Stimulated activated CD4-positive, alpha-beta T cell treated with anti-CD3 and anti-CD28 coated beads, TNF-alpha, amount 100 ng/mL, for 48 hours (primary cell): ENCODE measurements around the gene AJM1.
"Not testable (repeated sequence)": the region's sequence is repeated elsewhere in the genome, so short reads cannot be mapped to it uniquely, and the experiment has no call there.

ENCODE experiments used
- DNase-seq, 3 donors: peaks; one replicate each; pipeline ENCODE4 v3.0.0-alpha.2; 2020; ENCODE audit warnings: low read depth in 3 of 3

The AJM1 gene

DNA sequence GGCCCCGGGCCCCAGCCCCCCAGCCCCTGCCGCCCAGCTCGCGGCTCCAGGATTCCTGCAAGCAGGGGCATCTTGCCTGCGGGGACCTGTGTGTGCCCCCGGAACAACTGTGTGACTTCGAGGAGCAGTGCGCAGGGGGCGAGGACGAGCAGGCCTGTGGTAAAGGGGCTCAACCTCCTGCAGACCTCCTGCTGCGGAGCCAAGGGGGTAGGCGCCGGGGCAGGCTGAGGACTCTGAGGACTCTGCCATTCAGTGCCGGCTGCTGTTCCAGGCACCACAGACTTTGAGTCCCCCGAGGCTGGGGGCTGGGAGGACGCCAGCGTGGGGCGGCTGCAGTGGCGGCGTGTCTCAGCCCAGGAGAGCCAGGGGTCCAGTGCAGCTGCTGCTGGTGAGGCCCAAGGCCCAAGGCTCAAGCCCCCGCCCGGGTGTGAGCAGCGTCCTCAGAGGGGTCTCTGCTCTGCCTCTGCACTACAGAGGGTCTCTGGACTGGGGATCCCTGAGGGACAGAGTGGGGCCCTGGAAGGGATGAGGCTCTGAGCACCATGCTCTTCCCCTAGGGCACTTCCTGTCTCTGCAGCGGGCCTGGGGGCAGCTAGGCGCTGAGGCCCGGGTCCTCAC is 13.3 kb downstream of the AJM1 start:
- no peak for DNase-seq

DNA sequence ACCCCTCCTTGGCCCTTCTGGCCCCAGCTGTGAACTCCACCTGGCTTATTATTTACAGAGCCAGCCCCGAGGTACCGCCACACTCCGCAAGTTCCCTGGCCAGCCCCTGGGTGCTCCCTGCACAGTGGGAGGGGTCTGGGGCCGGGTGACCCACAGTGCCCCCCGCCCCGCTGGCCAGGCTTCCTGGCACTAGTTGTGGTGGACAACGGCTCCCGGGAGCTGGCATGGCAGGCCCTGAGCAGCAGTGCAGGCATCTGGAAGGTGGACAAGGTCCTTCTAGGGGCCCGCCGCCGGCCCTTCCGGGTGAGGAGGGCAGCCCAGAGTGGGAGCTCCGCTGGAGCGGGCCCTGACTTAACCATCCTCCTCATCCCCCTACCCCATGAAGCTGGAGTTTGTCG is 13.8 kb downstream of the AJM1 start:
- no peak for DNase-seq

DNA sequence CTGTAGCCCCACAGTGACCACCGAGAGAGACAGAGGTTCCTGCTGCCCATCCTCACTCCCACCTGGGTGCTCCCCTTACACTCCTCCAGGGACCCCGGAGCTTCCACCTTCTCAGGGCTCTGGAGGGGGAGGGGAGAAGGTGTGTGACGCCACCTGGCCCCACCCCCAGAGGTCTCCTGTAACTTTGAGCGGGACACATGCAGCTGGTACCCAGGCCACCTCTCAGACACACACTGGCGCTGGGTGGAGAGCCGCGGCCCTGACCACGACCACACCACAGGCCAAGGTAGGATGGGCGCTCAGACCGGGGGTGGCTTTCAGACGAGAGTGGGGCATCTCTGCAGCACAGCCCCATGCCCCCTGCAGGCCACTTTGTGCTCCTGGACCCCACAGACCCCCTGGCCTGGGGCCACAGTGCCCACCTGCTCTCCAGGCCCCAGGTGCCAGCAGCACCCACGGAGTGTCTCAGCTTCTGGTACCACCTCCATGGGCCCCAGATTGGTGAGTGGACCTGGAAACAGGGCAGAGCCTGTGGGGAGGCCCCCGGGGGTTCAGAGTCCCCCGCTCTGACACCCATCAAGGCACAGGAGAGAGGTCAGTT is 14.4 kb downstream of the AJM1 start:
- DNase-seq, result no peak

- DNase-seq, result no peak
Observed at GRCh38 chr9:136857166-136857565, 14.9 kb downstream of the AJM1 start.

- no peak for DNase-seq
Observed at GRCh38 chr9:136857581-136858412, 15.5 kb downstream of the AJM1 start.

DNA sequence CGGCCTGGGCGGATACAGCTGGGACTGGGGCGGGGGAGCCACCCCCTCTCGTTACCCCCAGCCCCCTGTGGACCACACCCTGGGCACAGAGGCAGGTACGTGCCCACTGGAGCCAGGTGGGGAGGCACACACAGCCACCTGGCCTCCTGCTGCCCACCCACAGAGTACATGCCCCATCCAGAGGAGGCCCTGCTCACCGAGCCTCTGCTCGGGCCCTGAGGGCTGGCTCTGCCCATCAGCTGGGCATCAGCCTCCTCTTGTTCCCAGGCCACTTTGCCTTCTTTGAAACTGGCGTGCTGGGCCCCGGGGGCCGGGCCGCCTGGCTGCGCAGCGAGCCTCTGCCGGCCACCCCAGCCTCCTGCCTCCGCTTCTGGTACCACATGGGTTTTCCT is 16.2 kb downstream of the AJM1 start:
- no peak for DNase-seq

DNA sequence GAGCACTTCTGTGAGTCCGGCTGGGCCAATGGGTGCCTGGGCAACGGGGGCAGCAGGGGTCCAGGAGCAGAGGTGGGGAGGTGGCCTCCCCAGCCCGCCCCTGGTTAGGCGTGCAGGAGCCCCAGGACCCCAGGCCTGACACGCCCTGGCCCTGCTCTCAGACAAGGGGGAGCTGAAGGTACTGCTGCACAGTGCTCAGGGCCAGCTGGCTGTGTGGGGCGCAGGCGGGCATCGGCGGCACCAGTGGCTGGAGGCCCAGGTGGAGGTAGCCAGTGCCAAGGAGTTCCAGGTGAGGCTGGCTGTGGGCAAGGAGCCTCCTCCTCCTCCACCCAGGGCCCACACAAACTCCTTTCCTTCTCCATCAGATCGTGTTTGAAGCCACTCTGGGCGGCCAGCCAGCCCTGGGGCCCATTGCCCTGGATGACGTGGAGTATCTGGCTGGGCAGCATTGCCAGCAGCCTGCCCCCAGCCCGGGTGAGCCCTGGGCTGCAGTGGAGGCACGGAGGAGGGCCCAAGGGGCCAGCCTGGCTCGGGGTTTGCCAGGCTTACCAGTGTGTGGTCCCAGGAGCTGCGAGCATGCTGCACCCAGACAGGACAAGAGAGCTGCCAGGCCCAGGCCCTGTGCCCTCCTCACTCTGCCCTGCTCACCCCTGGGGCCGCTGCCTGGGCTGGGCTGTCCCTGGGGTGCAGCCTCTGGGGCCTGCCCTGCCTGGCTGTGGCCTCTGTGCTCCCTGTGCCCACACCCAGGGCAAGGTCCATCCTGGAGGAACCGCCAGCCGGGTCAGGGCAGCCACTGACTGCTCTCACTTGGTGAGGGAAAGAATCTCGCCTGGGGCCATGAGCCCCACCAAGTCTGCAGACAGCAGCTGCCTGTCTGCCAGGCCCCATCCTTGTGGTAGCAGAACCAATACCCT is 16.8 kb downstream of the AJM1 start:
- DNase-seq, result no peak

DNA sequence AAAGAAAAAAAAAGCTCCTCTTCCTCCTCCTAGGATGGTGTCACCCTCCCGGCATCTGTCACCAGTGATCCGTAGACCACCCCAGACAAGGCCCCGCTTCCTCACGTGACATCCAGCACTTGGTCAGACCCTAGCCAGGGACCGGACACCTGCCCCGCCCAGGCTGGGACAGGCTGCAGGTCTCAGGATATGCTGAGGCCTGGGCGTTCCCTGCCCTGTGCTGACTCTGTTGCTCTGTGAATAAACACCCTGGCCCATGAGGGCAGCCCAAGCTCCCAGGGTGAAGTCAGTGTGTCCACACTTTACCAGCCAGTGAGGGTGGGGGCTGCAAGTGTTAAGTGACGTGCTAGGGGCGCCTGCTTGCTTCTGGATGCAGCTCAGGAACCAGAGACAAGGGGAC is 18.3 kb downstream of the AJM1 start:
- DNase-seq, result no peak

- no peak for DNase-seq
Observed at GRCh38 chr9:136860933-136861873, 18.9 kb downstream of the AJM1 start.

GRCh38 chr9:136861874-136862457 is 19.7 kb downstream of the AJM1 start:
- DNase-seq, result no peak

DNA sequence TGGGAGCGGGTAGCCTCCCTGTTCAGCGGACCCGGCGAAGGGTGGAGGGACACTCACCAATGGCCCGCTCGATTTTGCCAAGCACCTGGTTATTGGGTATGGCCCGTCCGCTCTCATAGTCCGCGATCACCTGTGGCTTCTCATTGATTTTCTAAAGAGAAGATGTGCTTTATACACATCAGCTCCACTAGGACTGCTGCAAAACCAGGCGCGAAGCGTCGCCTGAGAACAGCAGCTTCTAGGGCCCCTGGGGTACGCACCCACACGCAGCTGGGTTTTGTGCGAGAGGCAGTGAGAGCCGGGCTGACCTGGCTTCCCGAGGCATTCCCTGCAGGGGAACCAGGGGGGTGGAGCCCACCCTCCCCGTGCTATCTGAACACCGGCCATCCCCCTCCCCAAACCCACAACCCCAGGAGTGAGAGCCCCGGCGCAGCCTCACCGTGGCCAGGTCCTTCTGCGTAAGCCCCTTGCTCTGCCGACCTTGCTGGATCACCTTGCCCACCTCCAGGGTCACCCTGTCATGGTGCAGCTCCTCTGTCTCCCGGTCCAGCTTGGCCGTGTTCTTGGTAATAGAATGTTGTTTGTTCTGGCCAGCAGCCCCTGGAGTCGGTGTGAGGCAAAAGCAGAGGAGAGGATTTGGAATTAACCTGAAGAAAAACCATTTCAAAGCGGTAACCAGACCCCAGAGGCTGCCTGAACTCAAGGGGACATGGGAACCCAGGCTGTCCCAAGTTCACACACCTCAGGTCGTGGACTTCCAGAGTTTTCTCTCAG is 20.8 kb downstream of the AJM1 start:
- no peak for DNase-seq

GRCh38 chr9:136863623-136864273 is 21.5 kb downstream of the AJM1 start:
- no peak for DNase-seq

DNA sequence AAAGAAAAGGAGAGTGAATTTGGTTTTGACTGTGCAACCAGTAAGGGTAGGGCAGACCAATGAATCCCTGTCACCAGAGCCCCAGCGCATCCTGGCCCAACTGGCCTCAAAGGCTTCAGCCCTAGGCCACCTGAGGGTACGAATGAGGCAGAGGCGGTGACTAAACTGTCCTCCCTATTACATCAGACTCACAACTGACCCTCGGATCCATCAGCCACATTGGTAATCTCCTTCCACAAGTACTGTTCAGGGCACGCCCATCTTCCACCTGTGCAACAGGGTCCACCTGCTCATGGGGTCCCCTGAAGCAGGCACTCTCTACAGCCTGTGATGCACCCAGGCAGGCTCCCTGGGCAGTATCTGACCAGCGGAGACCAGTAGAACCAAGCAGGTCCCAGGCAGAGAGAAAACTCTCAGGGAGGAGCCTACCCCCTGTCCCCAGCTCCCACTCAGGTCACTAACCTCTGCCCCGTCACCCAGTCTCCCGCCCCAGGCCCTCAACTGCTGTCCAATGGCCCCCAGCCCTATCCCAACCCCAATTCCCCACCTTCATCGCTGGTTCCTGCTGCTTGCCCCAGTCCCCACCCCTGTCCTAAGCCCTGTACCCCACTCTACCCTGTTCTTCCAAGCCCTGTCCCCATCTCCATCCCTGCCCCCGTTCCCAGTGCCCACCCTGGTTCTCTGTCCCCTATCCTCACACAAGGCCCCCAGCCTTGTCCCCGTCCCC is 22.9 kb downstream of the AJM1 start:
- no peak for DNase-seq

GRCh38 chr9:136865768-136866103 is 23.5 kb downstream of the AJM1 start:
- DNase-seq, result no peak

DNA sequence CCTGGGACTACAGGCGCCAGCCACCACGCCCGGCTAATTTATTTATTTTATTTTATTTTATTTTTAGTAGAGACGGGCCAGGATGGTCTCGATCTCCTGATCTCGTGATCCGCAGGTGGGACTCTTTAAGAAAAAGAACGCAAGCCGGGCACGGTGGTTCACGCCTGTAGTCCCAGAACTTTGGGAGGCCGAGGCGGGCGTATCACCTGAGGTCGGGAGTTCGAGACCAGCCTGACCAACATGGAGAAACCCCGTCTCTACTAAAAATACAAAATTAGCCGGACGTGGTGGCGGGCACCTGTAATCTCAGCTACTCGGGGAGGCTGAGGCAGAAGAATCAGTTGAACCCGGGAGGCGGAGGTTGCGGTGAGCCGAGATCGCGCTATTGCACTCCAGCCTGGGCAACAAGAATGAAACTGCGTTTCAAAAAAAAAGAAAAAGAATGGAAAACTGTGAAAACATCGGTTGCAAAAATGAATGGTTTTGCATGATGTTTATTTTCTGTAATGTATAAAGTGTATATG is 24.7 kb downstream of the AJM1 start:
- DNase-seq, result not testable (repeated sequence)

DNA sequence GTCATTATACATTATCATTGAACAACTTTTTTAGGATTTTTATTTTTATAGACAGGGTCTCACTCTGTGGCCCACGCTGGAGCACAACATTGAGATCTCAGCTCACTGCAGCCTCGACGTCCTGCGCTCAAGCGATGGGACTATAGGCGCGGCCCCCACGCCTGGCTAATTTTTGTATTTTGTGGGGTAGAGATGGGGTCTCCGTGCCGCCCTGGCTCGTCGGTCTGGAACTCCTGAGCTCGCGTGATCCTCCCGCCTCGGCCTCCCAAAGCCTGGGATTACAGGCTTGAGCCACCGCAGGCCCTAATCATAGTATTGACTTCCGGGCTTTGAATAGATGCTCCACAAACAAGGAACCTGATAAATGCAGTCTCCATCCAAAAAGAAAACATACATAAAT is 25.2 kb downstream of the AJM1 start:
- no peak for DNase-seq

- DNase-seq, result no peak
Observed at GRCh38 chr9:136867917-136868316, 25.6 kb downstream of the AJM1 start.

DNA sequence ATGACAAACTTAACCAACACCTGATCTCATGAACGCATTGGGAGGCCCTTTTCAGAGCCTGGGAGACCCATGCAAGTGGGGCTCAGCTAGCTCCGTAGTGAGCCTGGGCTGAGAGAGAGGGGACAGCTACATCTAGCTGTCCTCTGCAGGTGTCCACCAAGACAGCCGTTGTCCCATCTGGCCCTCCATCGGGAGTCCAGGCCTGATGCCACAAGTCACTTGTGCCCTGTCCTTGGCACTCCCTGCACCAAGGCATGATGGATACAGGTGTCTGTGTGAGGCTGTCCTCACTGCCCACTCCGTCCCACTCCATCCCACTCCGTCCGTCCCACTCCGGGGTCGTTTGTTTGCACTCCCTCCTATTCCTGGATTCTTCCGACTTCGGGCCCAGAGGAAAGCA is 26.4 kb downstream of the AJM1 start:
- no peak for DNase-seq
